ENCODE results near the gene CDC42BPG.
A peak's percentile ranks its signal among the peaks of the same experiment; 100 is the strongest.

Gene CDC42BPG

DNA sequence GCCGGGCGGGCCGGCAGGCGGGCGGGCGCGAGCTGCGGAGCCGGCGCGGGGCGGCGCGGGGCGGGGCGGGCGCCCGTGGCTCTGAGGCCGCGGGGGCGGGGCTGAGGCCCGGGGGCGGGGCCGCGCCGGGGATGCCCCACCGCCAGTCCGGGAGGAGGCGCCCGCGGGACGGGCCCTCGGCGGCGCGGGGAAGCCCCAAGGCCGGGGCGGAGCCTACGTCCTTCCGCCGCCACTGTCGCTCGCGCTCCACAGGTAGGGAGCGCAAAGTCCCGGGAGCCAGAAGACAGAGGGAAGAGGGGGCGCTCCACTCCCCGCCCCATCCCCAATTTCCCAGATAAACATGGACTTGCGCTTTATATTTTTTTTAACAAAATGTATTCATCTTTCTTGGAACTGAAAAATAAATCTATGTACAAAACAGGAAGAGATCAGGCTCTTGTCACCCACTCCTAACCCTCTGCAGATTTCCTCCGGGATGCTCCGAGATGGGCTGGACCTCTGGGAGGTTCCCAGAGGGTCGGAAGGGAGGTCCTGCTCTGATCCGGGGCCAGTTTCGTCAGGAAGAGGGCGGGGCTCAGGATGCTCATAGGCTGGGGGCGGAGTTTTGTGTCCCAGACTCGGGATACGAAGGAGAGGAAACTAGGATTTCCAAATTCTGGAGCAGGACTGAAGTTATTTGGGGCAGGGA is 41.2 kb downstream of the CDC42BPG start, which contains the start of gene MAP4K2:
MAP4K2 (minus strand) TSS at position 57 of the 688 bp plus-strand sequence. CDS start 65 bp downstream, outside the sequence.
- peak in 1 of 2 donors; percentile 48 for DNase-seq

GRCh38 chr11:64802370-64803157 is 41.9 kb downstream of the CDC42BPG start:
- no peak for DNase-seq

DNA sequence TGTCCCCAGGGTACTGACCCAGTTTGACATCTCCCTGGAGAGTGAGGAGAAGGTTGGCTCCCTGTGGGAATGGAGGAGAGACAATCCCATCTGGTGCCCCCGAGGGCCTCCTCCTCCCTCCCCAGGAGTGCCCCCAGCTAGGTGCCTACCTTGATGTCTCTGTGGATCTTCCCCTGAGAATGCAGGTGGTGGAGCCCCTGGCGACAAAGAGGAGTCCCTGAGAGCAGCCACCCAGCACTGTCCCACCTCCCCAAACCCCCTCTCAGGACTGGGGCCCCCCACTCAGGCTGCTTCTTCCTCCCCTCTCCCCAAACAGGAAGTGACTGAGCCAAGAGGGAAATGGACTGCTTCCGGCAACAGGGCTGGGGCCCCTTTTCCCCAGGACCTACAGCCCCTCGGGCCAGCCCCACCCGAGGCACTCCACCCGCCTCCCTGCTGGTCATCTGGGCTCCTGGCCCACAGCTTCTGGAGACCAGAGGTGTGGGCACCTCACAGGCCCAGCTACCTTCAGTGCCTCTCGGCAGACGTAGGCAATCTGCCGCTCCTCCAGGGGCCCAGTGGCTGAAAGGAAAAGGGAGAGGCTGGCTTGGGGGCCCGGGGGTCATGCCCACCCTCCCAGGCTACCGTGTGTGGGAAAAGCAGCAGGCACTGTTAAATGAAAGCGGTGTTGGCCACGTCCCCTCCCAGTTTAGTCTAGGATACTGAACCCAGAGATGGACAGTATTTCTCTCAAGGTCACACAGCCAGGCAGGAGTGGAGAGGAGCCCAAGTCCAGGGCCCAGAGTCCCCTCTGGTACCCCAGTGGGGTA is 42.7 kb downstream of the CDC42BPG start:
- no peak for DNase-seq

DNA sequence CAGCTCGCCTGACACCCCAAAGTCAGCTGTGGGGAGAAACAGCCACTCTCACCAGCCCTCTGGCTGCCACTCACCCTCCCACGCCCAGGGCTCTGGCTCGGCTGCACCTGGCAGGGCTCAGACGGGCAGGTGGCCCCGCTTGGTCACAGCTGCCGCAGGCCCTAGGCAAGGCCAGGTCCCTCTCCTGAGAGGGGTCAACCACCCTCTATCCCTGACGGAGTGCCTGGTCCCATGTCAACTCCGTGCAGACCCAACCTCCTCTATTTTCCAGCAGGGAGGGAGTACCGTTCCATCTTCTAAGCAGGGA is 43.3 kb downstream of the CDC42BPG start:
- no peak for DNase-seq

- no peak for DNase-seq
Measured at GRCh38 chr11:64800303-64801157, 43.9 kb downstream of the CDC42BPG start.

- DNase-seq, result no peak
Measured at GRCh38 chr11:64799623-64800302, 44.7 kb downstream of the CDC42BPG start.

GRCh38 chr11:64799256-64799622 is 45.2 kb downstream of the CDC42BPG start:
- DNase-seq, result no peak

DNA sequence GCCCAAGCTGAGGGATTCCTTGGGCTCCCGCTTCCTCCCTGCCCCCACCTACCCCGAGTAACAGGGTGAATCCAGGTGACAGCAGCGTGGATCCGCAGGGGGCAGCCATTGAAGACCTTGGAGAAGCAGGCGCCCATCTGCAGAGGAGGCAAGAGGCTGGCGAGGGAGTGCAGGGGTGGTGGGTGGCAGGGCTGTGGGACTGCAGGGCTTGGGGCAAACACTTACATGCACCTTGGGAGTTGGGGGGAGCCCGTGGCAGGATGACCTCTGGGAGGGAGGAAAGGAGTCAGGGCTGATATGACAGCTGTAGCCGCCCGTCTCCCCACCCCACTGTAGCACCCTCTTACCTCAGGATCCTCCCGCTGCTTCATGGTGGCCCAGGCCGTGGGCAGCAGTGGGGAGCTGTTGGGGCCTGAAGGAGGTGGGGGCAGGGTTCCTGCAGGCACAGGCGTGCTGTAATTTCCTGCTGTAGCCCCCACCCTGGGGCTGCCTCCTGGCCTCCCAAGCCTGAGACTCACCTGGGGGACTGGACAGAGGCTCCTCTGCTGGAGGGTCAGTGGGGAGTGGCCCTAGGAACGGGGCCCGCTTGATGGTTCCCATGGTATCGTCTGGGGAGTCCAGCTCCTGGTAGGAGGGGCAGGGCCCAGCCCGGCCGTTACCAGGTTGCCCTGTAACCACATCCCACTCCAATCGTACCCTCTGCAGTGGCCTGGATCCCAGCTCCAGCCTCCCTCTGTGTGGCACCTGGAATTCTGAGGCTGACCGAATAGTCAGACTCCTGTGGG is 47.5 kb downstream of the CDC42BPG start:
- no peak for DNase-seq

GRCh38 chr11:64796047-64796756 is 48.3 kb downstream of the CDC42BPG start:
- DNase-seq, result no peak

DNA sequence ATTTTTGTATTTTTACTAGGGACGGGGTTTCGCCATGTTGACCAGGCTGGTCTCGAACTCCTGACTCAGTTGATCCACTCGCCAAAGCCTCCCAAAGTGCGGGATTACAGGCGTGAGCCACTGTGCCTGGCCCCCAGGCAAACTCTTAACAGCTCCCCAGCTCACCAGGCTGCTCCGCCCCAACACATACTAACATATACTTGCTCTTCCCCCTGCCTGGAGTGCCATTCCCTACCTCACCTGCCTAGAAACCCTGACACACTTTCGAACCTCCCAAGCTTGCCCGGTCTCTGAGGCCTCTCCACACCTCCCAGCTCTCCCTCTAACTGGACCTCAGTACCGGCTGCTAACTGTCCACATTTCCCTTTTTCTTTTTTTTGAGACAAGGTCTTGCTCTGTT is 49.9 kb downstream of the CDC42BPG start:
- no peak for DNase-seq

GRCh38 chr11:64793271-64794160 is 50.9 kb downstream of the CDC42BPG start:
- DNase-seq, result no peak

GRCh38 chr11:64792482-64792881 is 52.0 kb downstream of the CDC42BPG start:
- no peak for DNase-seq

DNA sequence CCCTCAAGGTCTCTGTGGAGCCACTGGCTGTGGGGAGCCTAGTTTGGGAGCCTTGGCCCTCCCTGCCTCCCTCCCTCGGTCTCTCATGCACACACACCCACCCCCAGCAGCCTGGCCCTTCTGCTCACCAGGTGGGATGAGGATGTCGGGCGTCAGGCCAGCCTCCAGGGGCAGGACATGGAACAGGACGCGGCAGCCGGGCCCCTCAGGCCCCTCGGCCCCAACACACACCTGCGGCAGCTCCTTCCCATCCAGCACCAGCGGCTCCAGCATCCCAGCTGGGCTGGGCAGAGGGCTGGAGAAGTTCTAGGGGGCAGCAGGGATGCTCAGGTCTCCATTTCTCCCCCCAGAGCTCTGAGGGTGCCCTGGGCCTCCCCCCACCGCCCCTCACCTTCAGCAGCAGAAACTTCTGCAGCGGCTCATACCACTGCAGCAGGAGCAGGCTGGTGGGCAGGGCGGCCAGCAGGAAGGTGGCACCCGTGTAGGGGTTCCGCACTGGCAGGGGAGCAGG is 52.6 kb downstream of the CDC42BPG start:
- DNase-seq, result no peak

GRCh38 chr11:64790205-64791095 is 54.0 kb downstream of the CDC42BPG start:
- DNase-seq, result no peak

GRCh38 chr11:64789331-64790204 is 54.9 kb downstream of the CDC42BPG start:
- DNase-seq, result no peak

- DNase-seq, result no peak
Measured at GRCh38 chr11:64788321-64789215, 55.9 kb downstream of the CDC42BPG start.

Data from bone marrow (tissue), 2 donors.